Upper lobe of left lung (tissue), 6 donors: ENCODE results near the gene FHIT. TPM values are rescaled to one million over a fixed set of nuclear protein-coding genes. Genes with fewer than 3 reads are reported as not detected.

Experiments
- ATAC-seq, 2 donors: fragments of 200-7000 bp; cut with Tn5 transposase; one replicate each; pipeline ENCODE4 v1.9.1; 2022; ENCODE audit warnings: mild to moderate bottlenecking in 2 of 2, moderate library complexity in 2 of 2; ENCODE audit not compliant: low FRiP score in 2 of 2
- DNase-seq, 2 donors: peaks; one replicate each; pipeline ENCODE4 v3.0.0-alpha.2; 2019 to 2020
- H3K27ac ChIP-seq, 4 donors: fragments of 200-600 bp; sonication (generic); one replicate each; pipeline ENCODE4 v1.5.1; 2016 to 2019
- H3K27me3 ChIP-seq, 4 donors: fragments of 200-600 bp; sonication (generic); one replicate each; pipeline ENCODE4 v1.5.1; 2017 to 2019
- H3K36me3 ChIP-seq, 4 donors: fragments of 200-600 bp; sonication (generic); one replicate each; pipeline ENCODE4 v1.5.1; 2016 to 2019
- H3K4me1 ChIP-seq, 4 donors: fragments of 200-600 bp; sonication (generic); one replicate each; pipeline ENCODE4 v1.5.1; 2018 to 2019
- H3K4me3 ChIP-seq, 4 donors: fragments of 200-600 bp; sonication (generic); one replicate each; pipeline ENCODE4 v1.5.1; 2017 to 2019; ENCODE audit warnings: mild to moderate bottlenecking in 2 of 4, moderate library complexity in 1 of 4
- H3K9me3 ChIP-seq, 4 donors: fragments of 200-600 bp; sonication (generic); one replicate each; pipeline ENCODE4 v1.5.1; 2018 to 2019
- CTCF ChIP-seq, 6 experiments: fragments of 450-650 bp in 4 of 6; fragments of 200-600 bp in 2 of 6; sonication (generic) in 2 of 6; IDR thresholded peaks; one replicate each; pipeline ENCODE4 v1.5.1; 2016 to 2019; ENCODE audit warnings: antibody characterized with exemption in 6 of 6
- EP300 ChIP-seq, 4 donors: sonication (generic); formaldehyde crosslinking; IDR thresholded peaks; one replicate each; pipeline ENCODE4 v1.5.1; 2017; ENCODE audit warnings: antibody characterized with exemption in 4 of 4, control low read depth in 2 of 4
- POLR2A ChIP-seq, 4 donors: fragments of 450-650 bp; IDR thresholded peaks; one replicate each; pipeline ENCODE4 v1.5.1; 2016 to 2017; ENCODE audit warnings: antibody characterized with exemption in 4 of 4, mild to moderate bottlenecking in 2 of 4
- POLR2AphosphoS5 ChIP-seq, 2 donors: sonication (generic); formaldehyde crosslinking; IDR thresholded peaks; one replicate each; pipeline ENCODE4 v1.5.1; 2017; ENCODE audit warnings: antibody characterized with exemption in 2 of 2
- whole genome bisulfite sequencing, 2 donors: methylation state at CpG; one replicate each; pipeline ENCODE4 v1.1.5; 2017 to 2018; 5-methylcytosine and 5-hydroxymethylcytosine counted together
- total RNA-seq, 6 donors: library from RNA; depleted of rRNA in 4 of 6; stranded (reverse); fragments of >200 nt in 4 of 6; gene quantifications; one replicate each; pipeline versions ENCODE4 v1.1.0 to v1.2.1, GENCODE V29; 2016 to 2021
- donor health status: DM: no; HTN: no; CAD: no; lungs with moderate emphysema.
- donor health status: DM: no; HTN: yes; CAD: no; lungs with severe emphysema.

The FHIT gene
- total RNA-seq, 6 donors from 2014 or later: 6.8 to 56.6 (median 11.1) TPM

GRCh38 chr3:60096403-60096802 lies 1154.8 kb downstream of the FHIT start:
- WGBS, 2 donors: 70 to 74% methylated on average over 5 of the region's 5 CpGs
- no peak for TF ChIP-seq POLR2AphosphoS5 (IDR thresholded peaks at IDR 0.05)
- TF ChIP-seq EP300 (IDR thresholded peaks at IDR 0.05): no peak
- TF ChIP-seq CTCF (IDR thresholded peaks at IDR 0.05): no peak
- no peak for TF ChIP-seq POLR2A (IDR thresholded peaks at IDR 0.05)
- Histone ChIP-seq H3K36me3 (no peaks in the 10 kb centered on the region), H3K4me3 (no peak overlapping the region), H3K27me3 (no peaks in the 10 kb centered on the region), H3K27ac (no peak overlapping the region), H3K9me3 (no peaks in the 10 kb centered on the region), H3K4me1 (no peaks in the 10 kb centered on the region)
- no peak for DNase-seq
- no peak for ATAC-seq

GRCh38 chr3:60095930-60096329 lies 1155.3 kb downstream of the FHIT start:
- no peak overlapping the region for H3K4me3 ChIP-seq
- ATAC-seq: peak in 1 of 2 donors; percentile 25
- WGBS, 2 donors: 94% methylated on average over 6 of the region's 6 CpGs
- peak in 1 of 2 donors; percentile 15 for DNase-seq
- no peaks in the 10 kb centered on the region for H3K4me1 ChIP-seq
- H3K27me3 ChIP-seq: no peaks in the 10 kb centered on the region
- no peaks in the 10 kb centered on the region for H3K9me3 ChIP-seq
- TF ChIP-seq EP300 (IDR thresholded peaks at IDR 0.05) (no peak), CTCF (IDR thresholded peaks at IDR 0.05) (no peak), POLR2A (IDR thresholded peaks at IDR 0.05) (no peak), POLR2AphosphoS5 (IDR thresholded peaks at IDR 0.05) (no peak)
- no peak overlapping the region for H3K27ac ChIP-seq
- H3K36me3 ChIP-seq: no peaks in the 10 kb centered on the region

DNA sequence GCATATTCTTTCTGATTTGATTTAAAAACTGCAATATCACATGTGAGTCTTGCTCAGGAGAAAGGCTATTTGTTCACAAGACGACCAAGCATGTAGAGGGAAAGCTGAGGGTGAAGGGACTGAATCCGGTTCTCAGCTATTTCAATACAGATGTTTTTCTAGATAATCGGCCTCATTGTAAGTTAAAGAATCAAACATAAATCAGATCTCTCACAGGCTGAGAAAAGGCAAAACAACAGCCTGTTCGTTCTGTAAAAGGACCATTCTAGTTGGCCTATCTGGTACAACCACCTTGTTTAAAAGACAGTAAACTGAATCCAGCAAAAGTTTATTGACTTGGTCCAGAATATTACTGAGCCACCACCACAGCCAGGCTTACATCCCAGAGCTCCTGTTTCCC lies 1155.7 kb downstream of the FHIT start:
- DNase-seq: no peak

DNA sequence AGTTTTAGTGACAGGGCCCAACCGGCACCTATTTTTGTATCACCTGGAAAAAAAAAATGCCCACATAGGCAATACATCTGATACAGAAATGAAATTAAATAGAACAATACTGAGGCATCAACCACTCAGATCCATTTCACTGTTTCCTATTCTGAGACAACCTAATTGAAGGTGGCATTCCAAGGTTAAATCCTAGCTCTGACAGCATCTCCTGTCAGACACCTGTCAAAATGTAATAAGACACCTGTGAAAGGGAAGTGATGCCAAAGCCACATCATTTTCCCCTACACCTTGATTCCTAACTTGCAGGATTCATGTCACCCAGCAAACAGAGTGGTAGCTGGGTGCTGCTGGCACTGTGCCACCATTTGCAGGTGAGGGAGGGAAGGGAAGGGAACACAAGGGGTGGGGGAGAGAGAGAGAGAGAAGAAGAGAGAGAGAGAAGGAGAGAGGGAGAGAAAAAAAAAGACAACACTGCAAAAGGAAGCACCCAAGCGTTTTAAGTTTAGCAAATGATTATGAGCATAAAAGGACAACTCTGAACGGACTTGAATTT lies 1156.8 kb downstream of the FHIT start:
- Histone ChIP-seq H3K9me3 (no peaks in the 10 kb centered on the region), H3K4me3 (no peak overlapping the region), H3K36me3 (no peaks in the 10 kb centered on the region), H3K4me1 (no peaks in the 10 kb centered on the region), H3K27ac (no peak overlapping the region), H3K27me3 (no peaks in the 10 kb centered on the region)
- no peak for ATAC-seq
- DNase-seq: no peak
- 66 to 75% methylated on average over 3 of the region's 3 CpGs for WGBS, 2 donors
- TF ChIP-seq POLR2AphosphoS5 (IDR thresholded peaks at IDR 0.05): no peak
- TF ChIP-seq POLR2A (IDR thresholded peaks at IDR 0.05): no peak

More for the DNA sequence above, 1155.7 kb downstream of the FHIT start:
- no peak for TF ChIP-seq POLR2AphosphoS5 (IDR thresholded peaks at IDR 0.05)
- no peak for TF ChIP-seq POLR2A (IDR thresholded peaks at IDR 0.05)
- no peak for TF ChIP-seq EP300 (IDR thresholded peaks at IDR 0.05)
- TF ChIP-seq CTCF (IDR thresholded peaks at IDR 0.05): no peak
- Histone ChIP-seq H3K9me3 (no peaks in the 10 kb centered on the region), H3K36me3 (no peaks in the 10 kb centered on the region), H3K4me3 (no peak overlapping the region), H3K4me1 (no peaks in the 10 kb centered on the region), H3K27me3 (no peaks in the 10 kb centered on the region), H3K27ac (no peak overlapping the region)
- ATAC-seq: no peak
- 29 to 41% methylated on average over 4 of the region's 4 CpGs for WGBS, 2 donors

GRCh38 chr3:60090548-60090947 lies 1160.7 kb downstream of the FHIT start:
- WGBS, 2 donors: 85 to 89% methylated on average over 3 of the region's 3 CpGs
- no peak for TF ChIP-seq POLR2AphosphoS5 (IDR thresholded peaks at IDR 0.05)
- TF ChIP-seq EP300 (IDR thresholded peaks at IDR 0.05): no peak
- Histone ChIP-seq H3K4me1 (no peaks in the 10 kb centered on the region), H3K36me3 (no peaks in the 10 kb centered on the region), H3K27me3 (no peaks in the 10 kb centered on the region), H3K9me3 (no peaks in the 10 kb centered on the region), H3K27ac (no peak overlapping the region), H3K4me3 (no peak overlapping the region)
- DNase-seq (no peak), ATAC-seq (no peak)

DNA sequence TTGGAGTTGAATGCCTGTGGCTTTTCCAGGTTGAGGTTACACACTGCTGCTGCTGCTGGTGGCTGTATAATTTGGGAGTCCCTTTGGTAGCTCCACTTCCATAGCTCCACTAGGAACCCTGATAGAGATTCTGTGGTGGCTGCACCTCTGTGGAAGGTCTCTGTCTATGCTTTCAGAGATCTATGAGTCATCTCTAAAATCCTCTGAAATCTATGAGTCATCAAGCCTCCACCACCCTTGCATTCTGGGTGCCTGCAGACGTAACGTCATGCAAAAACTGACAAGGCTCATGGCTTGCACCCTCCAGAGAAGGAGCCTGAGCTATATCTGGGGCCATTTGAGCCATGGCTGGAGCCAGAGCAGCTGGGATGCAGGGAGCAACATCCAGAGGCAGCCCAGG lies 1164.4 kb downstream of the FHIT start:
- H3K27me3 ChIP-seq: no peaks in the 10 kb centered on the region
- no peaks in the 10 kb centered on the region for H3K36me3 ChIP-seq
- no peaks in the 10 kb centered on the region for H3K4me1 ChIP-seq
- no peak for TF ChIP-seq CTCF (IDR thresholded peaks at IDR 0.05)
- TF ChIP-seq POLR2A (IDR thresholded peaks at IDR 0.05): no peak
- TF ChIP-seq POLR2AphosphoS5 (IDR thresholded peaks at IDR 0.05): no peak
- TF ChIP-seq EP300 (IDR thresholded peaks at IDR 0.05): no peak
- no peak overlapping the region for H3K27ac ChIP-seq
- WGBS, 2 donors: 82 to 92% methylated on average over 2 of the region's 2 CpGs
- ATAC-seq: no peak
- no peak for DNase-seq
- no peak overlapping the region for H3K4me3 ChIP-seq
- no peaks in the 10 kb centered on the region for H3K9me3 ChIP-seq
